GM19099 (cell line): Measurements from ENCODE around the gene EPAS1.

Source experiments
- POLR2A ChIP-seq: IDR thresholded peaks from 3 replicates; pipeline ENCODE4 v1.6.1; 2011; ENCODE audit warnings: low read depth; ENCODE audit not compliant: insufficient read length; ENCODE audit errors: extremely low read depth

The EPAS1 gene

GRCh38 chr2:46365913-46366667 lies 68.9 kb downstream of the EPAS1 start:
- TF ChIP-seq POLR2A, result no peak

GRCh38 chr2:46366668-46367052 lies 69.5 kb downstream of the EPAS1 start:
- TF ChIP-seq POLR2A, result no peak

GRCh38 chr2:46367286-46367685 lies 70.1 kb downstream of the EPAS1 start:
- TF ChIP-seq POLR2A, result no peak

- no peak for TF ChIP-seq POLR2A
Observed at GRCh38 chr2:46368401-46368800, 71.2 kb downstream of the EPAS1 start.

- TF ChIP-seq POLR2A, result no peak
Observed at GRCh38 chr2:46369783-46370182, 72.6 kb downstream of the EPAS1 start.

GRCh38 chr2:46371854-46372253 lies 74.6 kb downstream of the EPAS1 start:
- no peak for TF ChIP-seq POLR2A

GRCh38 chr2:46372475-46372874 lies 75.3 kb downstream of the EPAS1 start:
- TF ChIP-seq POLR2A, result no peak

GRCh38 chr2:46373238-46373637 lies 76.0 kb downstream of the EPAS1 start:
- TF ChIP-seq POLR2A, result no peak

- TF ChIP-seq POLR2A, result no peak
Observed at GRCh38 chr2:46375566-46376125, 78.4 kb downstream of the EPAS1 start.

- no peak for TF ChIP-seq POLR2A
Observed at GRCh38 chr2:46376586-46376985, 79.4 kb downstream of the EPAS1 start.

- TF ChIP-seq POLR2A, result no peak
Observed at GRCh38 chr2:46377101-46377581, 79.9 kb downstream of the EPAS1 start.

- no peak for TF ChIP-seq POLR2A
Observed at GRCh38 chr2:46377666-46378560, 80.7 kb downstream of the EPAS1 start.

- no peak for TF ChIP-seq POLR2A
Observed at GRCh38 chr2:46378616-46379015, 81.4 kb downstream of the EPAS1 start.

GRCh38 chr2:46379213-46380037 lies 82.2 kb downstream of the EPAS1 start:
- TF ChIP-seq POLR2A, result no peak
